ENCODE results near the gene CCDC60. TPM values are rescaled to one million over a fixed set of nuclear protein-coding genes. Genes with fewer than 3 reads are reported as not detected.
A peak's percentile ranks its signal among the peaks of the same experiment; 100 is the strongest.

CCDC60 gene
- total RNA-seq, 1 experiment from 2014 or later, result not detected

- H3K27me3 ChIP-seq (ENCODE audit: low read length), result no peaks in the 10 kb centered on the region
- H3K9me2 ChIP-seq (replicated peaks; ENCODE audit: insufficient read depth, low read length), result no peaks in the 10 kb centered on the region
- H3K27ac ChIP-seq (ENCODE audit: low read length), result no peak overlapping the region
- DNase-seq, result peak; percentile 74
- H3K4me2 ChIP-seq (ENCODE audit: low read depth, low read length, poor library complexity, severe bottlenecking), result no peak overlapping the region
- no peak overlapping the region for H3K4me3 ChIP-seq (ENCODE audit: low read length)
- H3K9ac ChIP-seq (ENCODE audit: low read length), result no peak overlapping the region
- no peaks in the 10 kb centered on the region for H3K4me1 ChIP-seq (ENCODE audit: low read length)
- no peaks in the 10 kb centered on the region for H3K79me2 ChIP-seq (ENCODE audit: low read length)
- no peaks in the 10 kb centered on the region for H3K9me3 ChIP-seq (ENCODE audit: low read length)
- H3K36me3 ChIP-seq (ENCODE audit: insufficient read depth, low read length), result no peaks in the 10 kb centered on the region
- H2AFZ ChIP-seq (ENCODE audit: low read length), result no peak overlapping the region
- H4K20me1 ChIP-seq (ENCODE audit: insufficient read depth, low read depth, low read length), result no peaks in the 10 kb centered on the region
Measured at GRCh38 chr12:119412811-119413794, 78.6 kb downstream of the CCDC60 start.

- Histone ChIP-seq H3K36me3 (ENCODE audit: insufficient read depth, low read length) (no peaks in the 10 kb centered on the region), H3K79me2 (ENCODE audit: low read length) (no peaks in the 10 kb centered on the region), H3K4me1 (ENCODE audit: low read length) (no peaks in the 10 kb centered on the region), H3K9me2 (replicated peaks; ENCODE audit: insufficient read depth, low read length) (no peaks in the 10 kb centered on the region), H3K9ac (ENCODE audit: low read length) (no peak overlapping the region), H3K4me3 (ENCODE audit: low read length) (no peak overlapping the region), H3K27me3 (ENCODE audit: low read length) (no peaks in the 10 kb centered on the region), H3K27ac (ENCODE audit: low read length) (no peak overlapping the region), H2AFZ (ENCODE audit: low read length) (no peak overlapping the region), H3K9me3 (ENCODE audit: low read length) (no peaks in the 10 kb centered on the region), H4K20me1 (ENCODE audit: insufficient read depth, low read depth, low read length) (no peaks in the 10 kb centered on the region), H3K4me2 (ENCODE audit: low read depth, low read length, poor library complexity, severe bottlenecking) (no peak overlapping the region)
- DNase-seq, result no peak
Measured at GRCh38 chr12:119415714-119416113, 81.2 kb downstream of the CCDC60 start.

- no peak overlapping the region for H2AFZ ChIP-seq (ENCODE audit: low read length)
- H3K27me3 ChIP-seq (ENCODE audit: low read length), result no peaks in the 10 kb centered on the region
- no peaks in the 10 kb centered on the region for H3K36me3 ChIP-seq (ENCODE audit: insufficient read depth, low read length)
- no peak overlapping the region for H3K27ac ChIP-seq (ENCODE audit: low read length)
- no peak for DNase-seq
- no peak overlapping the region for H3K4me2 ChIP-seq (ENCODE audit: low read depth, low read length, poor library complexity, severe bottlenecking)
- no peak overlapping the region for H3K9ac ChIP-seq (ENCODE audit: low read length)
- H3K9me3 ChIP-seq (ENCODE audit: low read length), result no peaks in the 10 kb centered on the region
- H3K9me2 ChIP-seq (replicated peaks; ENCODE audit: insufficient read depth, low read length), result no peaks in the 10 kb centered on the region
- H4K20me1 ChIP-seq (ENCODE audit: insufficient read depth, low read depth, low read length), result no peaks in the 10 kb centered on the region
- H3K4me3 ChIP-seq (ENCODE audit: low read length), result no peak overlapping the region
- no peaks in the 10 kb centered on the region for H3K4me1 ChIP-seq (ENCODE audit: low read length)
- H3K79me2 ChIP-seq (ENCODE audit: low read length), result no peaks in the 10 kb centered on the region
Measured at GRCh38 chr12:119417440-119417839, 82.9 kb downstream of the CCDC60 start.

- Histone ChIP-seq H3K9me3 (ENCODE audit: low read length) (no peaks in the 10 kb centered on the region), H4K20me1 (ENCODE audit: insufficient read depth, low read depth, low read length) (no peaks in the 10 kb centered on the region), H2AFZ (ENCODE audit: low read length) (no peak overlapping the region)
Measured at GRCh38 chr12:119419381-119419780, 84.9 kb downstream of the CCDC60 start.

GRCh38 chr12:119423285-119423684 lies 88.8 kb downstream of the CCDC60 start:
- Histone ChIP-seq H3K27ac (ENCODE audit: low read length) (no peak overlapping the region), H3K79me2 (ENCODE audit: low read length) (no peaks in the 10 kb centered on the region), H3K36me3 (ENCODE audit: insufficient read depth, low read length) (no peaks in the 10 kb centered on the region), H3K4me2 (ENCODE audit: low read depth, low read length, poor library complexity, severe bottlenecking) (no peak overlapping the region), H3K9me3 (ENCODE audit: low read length) (no peaks in the 10 kb centered on the region), H3K9ac (ENCODE audit: low read length) (no peak overlapping the region), H3K4me3 (ENCODE audit: low read length) (no peak overlapping the region), H3K27me3 (ENCODE audit: low read length) (no peaks in the 10 kb centered on the region), H2AFZ (ENCODE audit: low read length) (no peak overlapping the region), H3K4me1 (ENCODE audit: low read length) (peaks cover 6% of the 10 kb centered on the region; the same call in 1 of the 2 replicates), H3K9me2 (replicated peaks; ENCODE audit: insufficient read depth, low read length) (no peaks in the 10 kb centered on the region), H4K20me1 (ENCODE audit: insufficient read depth, low read depth, low read length) (no peaks in the 10 kb centered on the region)
- peak; percentile 73 for DNase-seq

More at GRCh38 chr12:119419381-119419780, 84.9 kb downstream of the CCDC60 start:
- Histone ChIP-seq H3K27ac (ENCODE audit: low read length) (no peak overlapping the region), H3K9ac (ENCODE audit: low read length) (no peak overlapping the region), H3K9me2 (replicated peaks; ENCODE audit: insufficient read depth, low read length) (no peaks in the 10 kb centered on the region), H3K4me2 (ENCODE audit: low read depth, low read length, poor library complexity, severe bottlenecking) (no peak overlapping the region), H3K27me3 (ENCODE audit: low read length) (no peaks in the 10 kb centered on the region), H3K4me3 (ENCODE audit: low read length) (no peak overlapping the region), H3K4me1 (ENCODE audit: low read length) (peaks cover 6% of the 10 kb centered on the region; the same call in 1 of the 2 replicates), H3K79me2 (ENCODE audit: low read length) (no peaks in the 10 kb centered on the region), H3K36me3 (ENCODE audit: insufficient read depth, low read length) (no peaks in the 10 kb centered on the region)
- no peak for DNase-seq

GRCh38 chr12:119425623-119426022 lies 91.1 kb downstream of the CCDC60 start:
- Histone ChIP-seq H3K9me2 (replicated peaks; ENCODE audit: insufficient read depth, low read length) (no peaks in the 10 kb centered on the region), H3K4me2 (ENCODE audit: low read depth, low read length, poor library complexity, severe bottlenecking) (no peak overlapping the region), H3K4me3 (ENCODE audit: low read length) (no peak overlapping the region), H3K27me3 (ENCODE audit: low read length) (no peaks in the 10 kb centered on the region), H3K4me1 (ENCODE audit: low read length) (peaks cover 6% of the 10 kb centered on the region; the same call in 1 of the 2 replicates), H3K9me3 (ENCODE audit: low read length) (no peaks in the 10 kb centered on the region), H4K20me1 (ENCODE audit: insufficient read depth, low read depth, low read length) (no peaks in the 10 kb centered on the region), H3K9ac (ENCODE audit: low read length) (no peak overlapping the region), H3K79me2 (ENCODE audit: low read length) (no peaks in the 10 kb centered on the region), H2AFZ (ENCODE audit: low read length) (no peak overlapping the region), H3K27ac (ENCODE audit: low read length) (no peak overlapping the region), H3K36me3 (ENCODE audit: insufficient read depth, low read length) (no peaks in the 10 kb centered on the region)
- no peak for DNase-seq

- H3K36me3 ChIP-seq (ENCODE audit: insufficient read depth, low read length), result no peaks in the 10 kb centered on the region
- no peak overlapping the region for H3K4me2 ChIP-seq (ENCODE audit: low read depth, low read length, poor library complexity, severe bottlenecking)
- no peaks in the 10 kb centered on the region for H3K79me2 ChIP-seq (ENCODE audit: low read length)
- no peaks in the 10 kb centered on the region for H4K20me1 ChIP-seq (ENCODE audit: insufficient read depth, low read depth, low read length)
- no peaks in the 10 kb centered on the region for H3K4me1 ChIP-seq (ENCODE audit: low read length)
- no peak overlapping the region for H3K27ac ChIP-seq (ENCODE audit: low read length)
- H3K9me3 ChIP-seq (ENCODE audit: low read length), result no peaks in the 10 kb centered on the region
- no peaks in the 10 kb centered on the region for H3K9me2 ChIP-seq (replicated peaks; ENCODE audit: insufficient read depth, low read length)
- no peak overlapping the region for H3K4me3 ChIP-seq (ENCODE audit: low read length)
- H3K9ac ChIP-seq (ENCODE audit: low read length), result no peak overlapping the region
- H2AFZ ChIP-seq (ENCODE audit: low read length), result no peak overlapping the region
- DNase-seq, result no peak
- H3K27me3 ChIP-seq (ENCODE audit: low read length), result no peaks in the 10 kb centered on the region
Measured at GRCh38 chr12:119431151-119431550, 96.6 kb downstream of the CCDC60 start.

- Histone ChIP-seq H3K27me3 (ENCODE audit: low read length) (no peaks in the 10 kb centered on the region), H3K4me2 (ENCODE audit: low read depth, low read length, poor library complexity, severe bottlenecking) (no peak overlapping the region), H4K20me1 (ENCODE audit: insufficient read depth, low read depth, low read length) (no peaks in the 10 kb centered on the region), H2AFZ (ENCODE audit: low read length) (no peak overlapping the region), H3K4me3 (ENCODE audit: low read length) (no peak overlapping the region), H3K9me3 (ENCODE audit: low read length) (no peaks in the 10 kb centered on the region), H3K9me2 (replicated peaks; ENCODE audit: insufficient read depth, low read length) (no peaks in the 10 kb centered on the region), H3K27ac (ENCODE audit: low read length) (no peak overlapping the region), H3K36me3 (ENCODE audit: insufficient read depth, low read length) (no peaks in the 10 kb centered on the region), H3K79me2 (ENCODE audit: low read length) (no peaks in the 10 kb centered on the region), H3K4me1 (ENCODE audit: low read length) (no peaks in the 10 kb centered on the region), H3K9ac (ENCODE audit: low read length) (no peak overlapping the region)
- DNase-seq, result no peak
Measured at GRCh38 chr12:119432949-119433348, 98.4 kb downstream of the CCDC60 start.
